CD4-positive, alpha-beta T cell treated with Interleukin-15 for 1 hour (primary cell): ENCODE measurements around the gene ATP7A.
"Not testable (repeated sequence)": the region's sequence is repeated elsewhere in the genome, so short reads cannot be mapped to it uniquely, and the experiment has no call there.

Experiments used
- DNase-seq: peaks from one replicate; pipeline ENCODE4 v3.0.0-alpha.2; 2020

The ATP7A gene

GRCh38 chrX:78042601-78043000, 132.1 kb downstream of the ATP7A start:
- DNase-seq, result no peak

DNA sequence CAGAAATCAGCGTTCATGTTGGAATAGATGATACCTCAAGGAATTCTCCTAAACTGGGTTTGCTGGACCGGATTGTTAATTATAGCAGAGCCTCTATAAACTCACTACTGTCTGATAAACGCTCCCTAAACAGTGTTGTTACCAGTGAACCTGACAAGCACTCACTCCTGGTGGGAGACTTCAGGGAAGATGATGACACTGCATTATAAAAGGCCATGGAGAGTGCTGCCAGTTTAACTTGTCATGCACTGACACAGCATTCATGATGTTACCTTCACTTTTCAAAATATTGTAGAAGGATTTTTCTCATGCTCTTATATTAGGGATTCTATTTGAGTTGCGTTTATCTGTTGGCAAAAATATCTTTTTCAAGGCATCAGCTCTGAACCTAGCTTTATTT, 135.9 kb downstream of the ATP7A start:
- no peak for DNase-seq

DNA sequence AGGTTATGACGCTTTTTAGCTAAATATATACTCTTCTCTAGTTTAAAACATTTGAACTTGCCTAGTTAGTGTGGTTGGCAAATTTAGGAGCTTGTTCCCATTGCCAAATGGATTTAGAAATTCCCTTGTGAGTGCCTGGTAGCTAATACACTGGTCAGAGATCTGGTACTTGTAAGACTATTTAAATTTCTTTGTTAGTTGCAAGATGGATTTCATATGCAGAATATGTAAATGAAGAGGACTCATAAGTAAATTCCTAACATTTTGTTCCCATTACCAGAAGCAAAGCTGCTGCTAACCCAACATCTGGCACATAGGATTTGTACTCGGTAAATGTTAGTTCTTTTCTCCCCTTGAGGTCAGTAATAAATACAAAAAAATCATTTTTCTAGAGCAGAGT, 137.6 kb downstream of the ATP7A start:
- no peak for DNase-seq

DNA sequence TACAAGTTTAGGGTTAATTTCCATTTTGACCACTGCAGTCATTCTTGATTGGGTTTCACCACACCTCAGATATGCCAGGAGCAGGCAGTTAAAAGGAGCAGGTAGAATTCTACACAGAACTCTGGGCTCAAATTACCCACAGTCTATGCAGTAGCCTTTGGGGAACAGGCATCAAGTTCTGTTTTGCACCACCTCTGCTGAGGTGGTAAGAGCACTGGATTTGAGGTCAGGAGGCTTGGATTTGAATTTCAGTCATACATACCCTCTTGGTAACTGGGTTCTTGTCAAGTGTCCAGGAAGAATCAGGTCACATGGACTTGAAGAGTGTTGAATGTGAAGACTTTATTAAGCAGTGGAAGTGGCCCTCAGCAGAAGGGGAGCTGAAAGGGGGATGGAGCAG, 153.2 kb downstream of the ATP7A start:
- DNase-seq, result no peak

GRCh38 chrX:78064152-78064551, 153.7 kb downstream of the ATP7A start:
- no peak for DNase-seq

DNA sequence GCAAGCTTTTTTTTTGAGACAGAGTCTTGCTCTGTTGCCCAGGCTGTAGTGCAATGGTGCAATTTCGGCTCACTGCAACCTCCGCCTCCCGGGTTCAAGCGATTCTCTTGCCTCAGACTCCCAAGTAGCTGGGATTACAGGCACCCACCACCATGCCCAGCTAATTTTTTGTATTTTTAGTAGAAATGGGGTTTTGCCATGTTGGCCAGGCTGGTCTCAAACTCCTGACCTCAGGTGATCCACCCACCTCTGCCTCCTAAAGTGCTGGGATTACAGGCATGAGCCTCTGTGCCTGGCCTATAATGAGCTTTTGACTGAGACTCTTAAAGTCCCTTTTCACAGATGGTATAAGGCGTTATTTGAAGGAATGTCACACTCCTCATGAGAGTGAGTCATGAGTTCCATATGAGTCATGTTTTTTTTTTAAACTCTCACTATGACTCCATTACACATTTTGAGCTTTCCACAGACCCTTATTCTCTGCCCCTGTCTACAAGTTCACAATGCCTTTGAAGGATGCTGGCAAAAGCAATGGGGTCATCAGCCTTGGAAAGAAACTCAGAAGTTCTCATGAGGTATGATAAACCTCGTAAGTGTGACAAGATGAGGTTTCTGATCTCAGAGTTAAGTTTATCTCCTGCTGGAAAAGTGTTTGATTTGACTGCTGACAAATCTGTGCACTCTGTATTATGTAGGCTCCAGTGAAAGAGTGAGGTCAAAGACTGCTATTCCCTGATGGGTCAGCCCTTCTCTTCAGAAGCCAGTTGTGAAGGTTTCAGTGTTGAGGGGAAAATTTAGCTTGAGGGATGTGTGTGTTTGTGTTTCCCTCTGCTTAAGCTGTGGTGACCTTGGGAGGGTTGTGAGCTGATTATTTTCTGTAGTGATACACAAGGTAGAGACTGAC, 154.5 kb downstream of the ATP7A start:
- not testable (repeated sequence) for DNase-seq

GRCh38 chrX:78066110-78066509, 155.6 kb downstream of the ATP7A start:
- DNase-seq, result no peak

GRCh38 chrX:78071331-78071730, 160.8 kb downstream of the ATP7A start:
- no peak for DNase-seq

DNA sequence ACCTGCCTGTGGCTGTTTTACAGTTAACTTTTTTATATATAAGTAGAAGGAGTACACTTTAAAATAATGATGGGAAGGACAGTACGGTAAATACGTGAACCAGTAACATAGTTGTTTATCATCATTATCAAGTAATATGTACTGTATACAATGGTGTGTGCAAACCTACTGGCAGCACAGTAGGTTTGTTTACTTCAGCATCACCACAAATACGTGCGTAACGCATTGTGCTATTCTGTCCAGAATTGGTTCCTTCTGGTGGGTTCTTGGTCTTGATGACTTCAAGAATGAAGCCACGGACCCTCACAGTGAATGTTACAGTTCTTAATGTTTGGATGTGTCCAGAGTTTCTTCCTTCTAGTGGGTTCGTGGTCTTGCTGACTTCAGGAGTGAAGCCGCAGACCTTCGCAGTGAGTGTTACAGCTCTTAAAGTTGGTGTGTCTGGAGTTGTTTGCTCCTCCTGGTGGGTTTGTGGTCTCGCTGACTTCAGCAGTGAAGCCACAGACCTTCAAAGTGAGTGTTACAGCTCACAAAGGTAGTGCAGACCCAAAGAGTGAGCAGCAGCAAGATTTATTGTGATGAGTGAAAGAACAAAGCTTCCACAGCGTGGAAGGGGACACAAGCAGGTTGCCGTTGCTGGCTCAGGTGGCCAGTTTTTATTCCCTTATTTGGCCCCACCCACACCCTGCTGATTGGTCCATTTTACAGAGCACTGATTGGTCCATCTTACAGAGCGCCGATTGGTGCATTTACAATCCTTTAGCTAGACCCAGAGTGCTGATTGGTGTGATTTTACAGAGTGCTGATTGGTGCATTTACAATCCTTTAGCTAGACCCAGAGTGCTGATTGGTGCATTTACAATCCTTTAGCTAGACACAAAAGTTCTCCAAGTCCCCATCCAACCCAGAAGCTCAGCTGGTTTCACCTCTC, 162.9 kb downstream of the ATP7A start:
- peak; percentile 58 for DNase-seq

DNA sequence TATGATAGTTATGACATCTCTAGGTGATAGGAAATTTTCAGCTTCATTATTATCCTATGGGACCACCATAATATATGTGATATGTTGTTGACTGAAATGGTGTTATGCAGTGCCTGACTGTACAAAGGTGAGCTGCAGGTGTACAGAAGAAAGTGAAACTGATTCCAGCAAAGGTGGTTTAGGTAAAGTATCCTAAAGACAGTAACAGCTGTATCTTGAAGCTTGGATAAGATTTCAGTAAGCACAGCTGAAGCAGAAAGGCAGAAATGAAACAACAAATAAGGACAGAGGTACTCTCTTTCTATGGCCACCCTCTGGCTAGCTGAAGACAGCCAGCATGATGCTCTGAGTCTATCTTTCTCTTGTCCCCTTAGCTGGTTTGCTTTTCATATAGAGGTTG, 163.6 kb downstream of the ATP7A start:
- no peak for DNase-seq

- DNase-seq, result no peak
These were observed 165.4 kb downstream of the ATP7A start for GRCh38 chrX:78075787-78076389.

- DNase-seq, result not testable (repeated sequence)
These were observed 170.9 kb downstream of the ATP7A start for GRCh38 chrX:78081413-78081812.

DNA sequence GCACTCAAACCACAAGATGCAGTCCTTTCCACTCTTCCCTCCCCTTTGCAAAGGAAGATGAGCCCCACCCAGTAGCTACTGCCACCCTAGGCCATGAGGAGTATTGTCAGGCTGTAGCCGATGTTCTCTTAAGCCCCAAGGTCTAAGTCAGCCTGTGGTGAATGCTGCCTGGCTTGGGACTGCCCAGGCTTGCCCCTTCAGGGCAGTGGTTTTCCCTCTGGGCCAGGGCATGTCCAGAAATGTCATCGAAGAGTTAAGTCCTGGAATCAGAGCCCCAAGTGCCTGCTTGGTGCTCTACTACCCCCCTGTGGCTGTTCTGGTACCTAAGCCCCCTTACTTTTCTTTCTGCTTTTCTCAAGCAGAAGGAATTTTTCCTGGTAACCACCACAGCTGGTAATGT, 181.8 kb downstream of the ATP7A start:
- DNase-seq, result no peak

- no peak for DNase-seq
These were observed 187.6 kb downstream of the ATP7A start for GRCh38 chrX:78098108-78098507.
